Activated naive CD4-positive, alpha-beta T cell (primary cell): ENCODE data around the gene SLC1A2.

Experiments used
- DNase-seq, 4 experiments: peaks; one replicate each; lab custom pipeline; 2025; lab: John Stamatoyannopoulos, UW

SLC1A2 gene

GRCh38 chr11:35302398-35302797, 117.0 kb downstream of the SLC1A2 start:
- no peak for DNase-seq

GRCh38 chr11:35298369-35298768, 121.0 kb downstream of the SLC1A2 start:
- no peak for DNase-seq

- no peak for DNase-seq
Measured at GRCh38 chr11:35295751-35296150, 123.6 kb downstream of the SLC1A2 start.

- DNase-seq: no peak
Measured at GRCh38 chr11:35293699-35294098, 125.7 kb downstream of the SLC1A2 start.

GRCh38 chr11:35293035-35293434, 126.3 kb downstream of the SLC1A2 start:
- DNase-seq: no peak

GRCh38 chr11:35292279-35292678, 127.1 kb downstream of the SLC1A2 start:
- DNase-seq: no peak

GRCh38 chr11:35290876-35291275, 128.5 kb downstream of the SLC1A2 start:
- no peak for DNase-seq

- DNase-seq: no peak
Measured at GRCh38 chr11:35289821-35290220, 129.5 kb downstream of the SLC1A2 start.

- DNase-seq: no peak
Measured at GRCh38 chr11:35288817-35289541, 130.4 kb downstream of the SLC1A2 start.

GRCh38 chr11:35288309-35288708, 131.0 kb downstream of the SLC1A2 start:
- no peak for DNase-seq

GRCh38 chr11:35287344-35287890, 131.9 kb downstream of the SLC1A2 start:
- no peak for DNase-seq

GRCh38 chr11:35286126-35286525, 133.2 kb downstream of the SLC1A2 start:
- no peak for DNase-seq

GRCh38 chr11:35285471-35285870, 133.9 kb downstream of the SLC1A2 start:
- no peak for DNase-seq

GRCh38 chr11:35282221-35282882, 137.0 kb downstream of the SLC1A2 start:
- no peak for DNase-seq

GRCh38 chr11:35281169-35281688, 138.1 kb downstream of the SLC1A2 start:
- DNase-seq: no peak

GRCh38 chr11:35280727-35281126, 138.6 kb downstream of the SLC1A2 start:
- DNase-seq: no peak

- no peak for DNase-seq
Measured at GRCh38 chr11:35277827-35278226, 141.5 kb downstream of the SLC1A2 start.

- DNase-seq: no peak
Measured at GRCh38 chr11:35276396-35277145, 142.8 kb downstream of the SLC1A2 start.

GRCh38 chr11:35275786-35276170, 143.6 kb downstream of the SLC1A2 start:
- no peak for DNase-seq

- no peak for DNase-seq
Measured at GRCh38 chr11:35274909-35275785, 144.2 kb downstream of the SLC1A2 start.

- peak in 1 of 4 experiments; percentile 8 for DNase-seq
Measured at GRCh38 chr11:35272391-35272902, 146.9 kb downstream of the SLC1A2 start.
